HEK293T (cell line): ENCODE results near the gene OR52N5.

ENCODE experiments used
- ELF4 ChIP-seq: fragments of 450-650 bp; IDR thresholded peaks from 2 replicates; pipeline ENCODE4 v1.6.1; 2017; ENCODE audit warnings: antibody characterized with exemption
- FOXM1 ChIP-seq: fragments of 450-650 bp; IDR thresholded peaks from 2 replicates; pipeline ENCODE4 v1.6.1; 2017; ENCODE audit warnings: mild to moderate bottlenecking, borderline replicate concordance

DNA sequence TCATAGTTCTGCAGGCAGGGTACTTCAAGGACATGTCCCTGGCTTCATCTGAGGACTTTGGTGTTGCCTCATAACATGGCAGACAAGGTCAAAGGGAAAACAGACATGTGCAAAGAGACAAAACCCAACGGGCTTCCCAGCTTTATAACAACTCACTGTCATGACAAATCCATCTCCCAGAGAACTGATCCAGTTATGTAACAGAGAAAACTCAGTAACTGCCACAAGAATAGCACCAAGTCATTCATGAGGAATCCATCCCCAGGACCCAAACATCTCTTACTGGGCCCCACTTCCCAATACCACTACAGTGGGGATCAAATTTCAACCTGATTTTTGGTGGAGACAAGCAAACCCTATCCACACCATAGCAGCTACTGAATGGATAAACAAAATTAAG is 16.1 kb downstream of the OR52N5 start:
- no peak for TF ChIP-seq FOXM1
- TF ChIP-seq ELF4: no peak
